Measurements from ENCODE around the gene PITPNM3. TPM values are rescaled to one million over a fixed set of nuclear protein-coding genes. Genes with fewer than 3 reads are reported as not detected.
A peak's percentile ranks its signal among the peaks of the same experiment; 100 is the strongest.

The PITPNM3 gene
- total and polyA plus RNA-seq, 12 donors: 0.12 to 0.70 (median 0.33) TPM

DNA sequence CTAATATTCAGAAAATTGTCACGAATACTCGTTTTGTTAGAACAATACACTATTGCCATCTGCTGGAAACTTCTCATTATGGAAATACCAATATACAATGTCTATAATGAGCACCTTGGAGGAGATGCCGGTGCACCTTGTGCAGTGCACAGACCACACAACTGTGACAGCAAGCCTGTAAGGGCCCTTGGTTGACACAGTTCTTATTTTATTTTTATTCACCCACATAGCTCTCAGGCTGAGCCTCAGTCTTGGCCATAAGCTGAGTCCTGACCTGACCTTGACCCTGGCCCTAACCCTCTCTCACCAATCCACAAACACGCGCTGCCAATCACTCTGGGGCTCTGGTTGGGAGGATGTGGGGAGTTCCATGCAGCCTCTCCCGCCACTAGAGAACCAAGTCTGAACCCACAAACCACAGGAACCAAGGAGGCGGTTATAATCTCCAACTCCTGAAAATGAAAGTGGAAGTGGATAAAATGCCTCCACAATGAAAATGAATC lies 129.0 kb downstream of the PITPNM3 start:
- WGBS, 2 donors: 62 to 77% methylated on average over 7 of the region's 7 CpGs
- TF ChIP-seq, protein P1, sequence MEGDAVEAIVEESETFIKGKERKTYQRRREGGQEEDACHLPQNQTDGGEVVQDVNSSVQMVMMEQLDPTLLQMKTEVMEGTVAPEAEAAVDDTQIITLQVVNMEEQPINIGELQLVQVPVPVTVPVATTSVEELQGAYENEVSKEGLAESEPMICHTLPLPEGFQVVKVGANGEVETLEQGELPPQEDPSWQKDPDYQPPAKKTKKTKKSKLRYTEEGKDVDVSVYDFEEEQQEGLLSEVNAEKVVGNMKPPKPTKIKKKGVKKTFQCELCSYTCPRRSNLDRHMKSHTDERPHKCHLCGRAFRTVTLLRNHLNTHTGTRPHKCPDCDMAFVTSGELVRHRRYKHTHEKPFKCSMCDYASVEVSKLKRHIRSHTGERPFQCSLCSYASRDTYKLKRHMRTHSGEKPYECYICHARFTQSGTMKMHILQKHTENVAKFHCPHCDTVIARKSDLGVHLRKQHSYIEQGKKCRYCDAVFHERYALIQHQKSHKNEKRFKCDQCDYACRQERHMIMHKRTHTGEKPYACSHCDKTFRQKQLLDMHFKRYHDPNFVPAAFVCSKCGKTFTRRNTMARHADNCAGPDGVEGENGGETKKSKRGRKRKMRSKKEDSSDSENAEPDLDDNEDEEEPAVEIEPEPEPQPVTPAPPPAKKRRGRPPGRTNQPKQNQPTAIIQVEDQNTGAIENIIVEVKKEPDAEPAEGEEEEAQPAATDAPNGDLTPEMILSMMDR (IDR thresholded peaks at IDR 0.05): no peak
- intact Hi-C loops (cut with DNase I): loop anchor here in 2 of 10 donors (10.0 kb wide), 1 partner anchor 723 kb away; no protein-coding TSS in a partner anchor
- Histone ChIP-seq H3K36me3 (no peaks in the 10 kb centered on the region), H3K4me3 (no peak overlapping the region), H3K27me3 (peaks cover 0 to 38% (median 5%) of the 10 kb centered on the region in 7 donors), H3K9me3 (peaks cover 0 to 11% (median 0%) of the 10 kb centered on the region in 11 donors), H3K4me1 (peaks cover 0 to 10% (median 0%) of the 10 kb centered on the region in 9 donors), H3K27ac (no peak overlapping the region)
- ATAC-seq: peak in 1 of 8 donors; percentile 21
- DNase-seq: no peak

DNA sequence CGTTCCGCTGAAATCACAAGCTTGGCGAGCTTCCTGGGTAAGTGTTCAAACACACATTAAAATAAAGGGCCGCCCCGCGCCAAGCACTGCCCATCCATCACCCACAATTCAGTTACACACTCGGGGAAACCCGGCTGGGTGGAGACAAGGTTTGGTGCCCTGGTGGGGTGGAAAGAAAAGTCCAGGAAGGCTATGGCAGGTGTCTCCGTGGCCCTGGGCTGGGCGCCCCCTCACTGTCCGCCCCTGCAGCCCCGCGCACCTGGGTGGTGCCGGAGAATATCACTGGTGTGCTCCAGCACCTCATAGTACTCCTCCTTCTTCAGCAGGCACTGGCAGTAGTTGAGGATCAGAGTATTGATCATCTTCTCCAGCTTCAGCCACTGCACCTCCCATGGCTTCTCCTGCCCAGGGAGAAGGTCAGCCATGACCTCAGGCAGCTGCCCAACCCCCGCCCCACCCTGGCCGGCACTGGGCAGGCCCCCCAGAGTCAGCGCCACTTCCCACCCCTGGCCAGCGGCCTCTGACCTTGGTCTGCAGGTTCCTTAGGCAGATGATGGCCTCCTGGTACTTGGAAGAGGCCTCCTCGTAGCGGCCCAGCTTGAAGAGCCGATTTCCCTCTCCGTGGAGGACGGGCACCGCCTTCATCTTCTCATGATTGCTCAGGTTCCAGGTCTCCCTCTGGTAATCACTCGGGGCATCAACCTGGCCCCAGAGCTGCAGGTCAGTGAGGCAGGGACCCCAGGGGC lies 129.8 kb downstream of the PITPNM3 start:
- intact Hi-C loops (cut with DNase I): loop anchor here in 2 of 10 donors (10.0 kb wide), 1 partner anchor 722 kb away; no protein-coding TSS in a partner anchor
- DNase-seq: no peak
- TF ChIP-seq, protein P1 (IDR thresholded peaks at IDR 0.05): no peak
- Histone ChIP-seq H3K36me3 (no peaks in the 10 kb centered on the region), H3K27ac (no peak overlapping the region), H3K9me3 (peaks cover 0 to 11% (median 0%) of the 10 kb centered on the region in 11 donors), H3K4me3 (no peak overlapping the region), H3K27me3 (peaks cover 0 to 39% (median 5%) of the 10 kb centered on the region in 7 donors), H3K4me1 (peaks cover 0 to 10% (median 0%) of the 10 kb centered on the region in 9 donors)
- ATAC-seq: no peak
- WGBS, 2 donors: 90 to 91% methylated on average over 25 of the region's 25 CpGs

DNA sequence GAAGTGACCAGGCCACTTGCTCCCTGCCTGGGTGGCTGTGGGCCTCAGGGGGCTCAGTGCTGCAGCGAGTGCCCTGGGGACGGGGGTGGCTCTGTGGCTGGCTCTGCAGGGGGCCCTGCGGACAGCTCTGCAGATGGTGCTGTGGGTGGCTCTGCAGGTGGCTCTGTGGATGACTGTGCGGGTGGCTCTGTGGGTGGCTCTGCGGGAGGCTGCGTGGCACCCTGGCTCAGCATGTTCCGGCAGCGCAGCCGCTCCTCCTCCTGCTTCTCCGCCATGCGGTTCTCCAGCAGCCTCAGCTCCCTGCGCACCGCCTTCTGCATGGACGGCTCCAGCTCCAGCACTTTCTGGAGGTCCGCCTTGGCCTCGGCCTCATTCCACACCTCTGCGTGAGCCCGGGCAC lies 130.9 kb downstream of the PITPNM3 start:
- Histone ChIP-seq H3K27me3 (peaks cover 0 to 45% (median 5%) of the 10 kb centered on the region in 7 donors), H3K9me3 (no peaks in the 10 kb centered on the region), H3K27ac (no peak overlapping the region), H3K4me1 (peaks cover 0 to 10% (median 0%) of the 10 kb centered on the region in 9 donors), H3K36me3 (no peaks in the 10 kb centered on the region), H3K4me3 (no peak overlapping the region)
- TF ChIP-seq, protein P1 (IDR thresholded peaks at IDR 0.05): no peak
- ATAC-seq (no peak), DNase-seq (no peak)
- WGBS, 2 donors: 88 to 91% methylated on average over 18 of the region's 18 CpGs
- intact Hi-C loops (cut with DNase I): loop anchor here in 2 of 10 donors (10.0 kb wide), 1 partner anchor 721 kb away; no protein-coding TSS in a partner anchor

DNA sequence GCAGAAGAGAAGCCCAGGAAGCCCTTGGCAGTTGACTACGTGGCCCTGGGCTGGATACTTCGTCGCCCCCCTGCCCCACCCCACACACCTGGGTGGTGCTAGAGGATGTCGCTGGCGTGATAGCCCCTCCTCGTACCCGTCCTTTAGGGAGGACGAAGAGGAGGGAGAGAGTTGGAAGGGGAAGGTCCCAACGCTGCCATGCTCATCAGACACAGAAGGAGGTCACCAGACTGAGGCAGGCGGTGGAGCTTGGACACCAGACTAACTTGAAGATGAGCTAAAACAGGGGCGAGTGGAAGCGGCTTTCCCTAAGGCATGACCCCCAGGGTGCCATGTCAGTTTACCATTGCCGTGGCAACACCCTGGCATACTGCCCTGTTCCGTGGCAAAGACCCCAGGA lies 132.4 kb downstream of the PITPNM3 start:
- intact Hi-C loops (cut with DNase I): loop anchor here in 7 of 10 donors (2.0 to 10.0 kb wide), 6 partner anchors 719 to 837 kb away; no protein-coding TSS in a partner anchor
- H3K36me3 ChIP-seq: no peaks in the 10 kb centered on the region
- DNase-seq: no peak
- no peak overlapping the region for H3K27ac ChIP-seq
- TF ChIP-seq, protein P1 (IDR thresholded peaks at IDR 0.05): no peak
- H3K4me1 ChIP-seq: peaks cover 0 to 10% (median 0%) of the 10 kb centered on the region in 9 donors
- H3K27me3 ChIP-seq: peaks cover 0 to 46% (median 12%) of the 10 kb centered on the region in 7 donors
- no peak for ATAC-seq
- no peaks in the 10 kb centered on the region for H3K9me3 ChIP-seq
- H3K4me3 ChIP-seq: no peak overlapping the region
- 73 to 77% methylated on average over 14 of the region's 14 CpGs for WGBS, 2 donors
